OCI-LY1 (cell line): ENCODE results near the gene NLGN4Y.

ENCODE experiments used
- CTCF ChIP-seq: fragments of 200-600 bp; sonication (generic), shearing (Covaris generic); IDR thresholded peaks from 2 replicates; pipeline ENCODE4 v1.5.1; 2017; ENCODE audit warnings: mild to moderate bottlenecking, antibody characterized with exemption, low read length, moderate library complexity, mixed read lengths
- EZH2 ChIP-seq: fragments of 200-600 bp; sonication (generic), shearing (Covaris generic); IDR thresholded peaks from 2 replicates; pipeline ENCODE4 v1.8.0; 2017; ENCODE audit warnings: borderline replicate concordance, mixed run types, mild to moderate bottlenecking, antibody characterized with exemption, low read length, moderate library complexity, mixed read lengths

- TF ChIP-seq CTCF (no peak), EZH2 (no peak)
These were observed 110.6 kb downstream of the NLGN4Y start for GRCh38 chrY:14634954-14635353.
